ENCODE results near the gene ABCA2. TPM values are rescaled to one million over a fixed set of nuclear protein-coding genes. Genes with fewer than 3 reads are reported as not detected.
A peak's percentile ranks its signal among the peaks of the same experiment; 100 is the strongest.

ABCA2 gene
- total RNA-seq, 1 donor from 2014 or later = 45.0 TPM

DNA sequence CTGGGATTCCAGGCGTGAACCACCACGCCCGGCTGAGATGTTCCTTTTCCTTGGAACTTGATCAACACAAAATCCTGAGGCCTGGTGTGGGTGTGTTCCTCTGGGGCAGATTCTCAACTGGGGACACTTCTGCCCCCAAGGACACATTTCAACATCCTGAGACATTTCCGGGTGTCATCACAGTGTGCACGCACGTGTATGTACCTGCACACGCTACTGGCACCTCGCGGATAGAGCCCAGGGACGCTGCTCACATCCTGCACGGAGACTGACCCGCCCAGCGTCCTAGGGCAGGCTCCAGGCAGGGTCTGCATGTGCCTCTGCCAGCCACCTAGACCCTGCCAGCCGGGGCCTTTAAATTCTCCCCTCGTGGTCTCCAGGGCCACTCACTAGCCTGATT is 34.3 kb upstream of the ABCA2 start:
- TF ChIP-seq CTCF (IDR thresholded peaks at IDR 0.05) = no peak
- no peak overlapping the region for H3K4me3 ChIP-seq
- H3K27ac ChIP-seq = no peak overlapping the region
- DNase-seq (no peak), ATAC-seq (no peak)
- no peaks in the 10 kb centered on the region for H3K36me3 ChIP-seq
- no peaks in the 10 kb centered on the region for H3K9me3 ChIP-seq
- no peaks in the 10 kb centered on the region for H3K27me3 ChIP-seq (ENCODE audit: low read depth)
- peaks cover 7% of the 10 kb centered on the region for H3K4me1 ChIP-seq
- intact Hi-C loops (cut with DNase I) = no loop called here

DNA sequence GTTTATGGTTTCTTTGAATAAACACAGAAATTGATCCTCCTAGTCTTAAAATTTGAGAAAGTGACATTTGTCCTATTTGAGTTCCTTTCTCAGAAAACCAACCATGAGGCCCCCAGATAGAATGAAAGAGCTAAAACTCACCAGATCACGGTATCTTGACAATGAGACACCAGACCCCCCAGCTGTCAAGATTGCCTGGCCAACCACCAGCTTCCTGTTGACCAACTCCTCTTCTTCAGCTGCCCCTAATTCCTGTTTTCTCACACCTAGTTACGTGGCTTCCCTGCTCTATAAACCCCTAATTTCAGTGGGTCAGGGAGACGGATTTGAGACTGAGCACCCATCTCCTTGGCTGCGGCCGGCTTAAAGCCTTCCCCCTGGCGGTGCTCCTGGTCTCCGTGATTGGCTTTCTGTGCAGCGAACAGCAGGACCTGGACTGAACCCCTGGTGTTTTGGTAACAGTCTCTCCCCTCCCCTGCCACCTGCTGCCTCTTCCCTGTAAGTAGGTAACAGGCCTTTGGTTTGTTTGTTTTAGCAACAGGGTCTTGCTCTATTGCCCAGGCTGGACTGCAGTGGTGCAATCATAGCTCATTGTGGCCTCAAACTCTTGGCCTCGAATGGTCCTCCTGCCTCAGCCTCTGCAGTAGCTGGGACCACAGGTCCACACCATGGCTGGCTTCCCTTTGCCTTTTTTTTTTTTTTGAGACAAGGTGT is 30.6 kb upstream of the ABCA2 start:
- Histone ChIP-seq H3K27me3 (ENCODE audit: low read depth) (peaks cover 13% of the 10 kb centered on the region), H3K4me1 (peaks cover 22% of the 10 kb centered on the region), H3K36me3 (no peaks in the 10 kb centered on the region), H3K4me3 (no peak overlapping the region), H3K27ac (no peak overlapping the region), H3K9me3 (no peaks in the 10 kb centered on the region)
- TF ChIP-seq CTCF (IDR thresholded peaks at IDR 0.05) = no peak
- intact Hi-C loops (cut with DNase I) = no loop called here
- ATAC-seq = no peak
- DNase-seq = no peak

DNA sequence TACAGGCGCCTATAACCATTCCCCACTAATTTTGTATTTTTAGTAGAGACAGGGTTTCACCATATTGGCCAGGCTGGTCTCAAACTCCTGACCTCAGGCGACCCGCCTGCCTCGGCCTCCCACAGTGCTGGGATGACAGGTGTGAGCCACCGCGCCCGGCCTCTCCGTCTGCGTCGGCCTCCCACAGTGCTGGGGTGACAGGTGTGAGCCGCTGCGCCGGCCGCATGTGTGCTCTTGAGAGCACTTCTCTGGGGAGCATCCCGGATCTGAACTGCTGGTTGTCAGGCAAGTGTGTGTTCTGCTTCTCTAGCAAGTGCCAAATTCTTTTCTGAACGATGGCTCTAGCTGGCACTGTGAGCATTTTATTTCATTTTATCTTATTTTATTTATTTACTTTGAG is 29.5 kb upstream of the ABCA2 start:
- DNase-seq (no peak), ATAC-seq (no peak)
- Histone ChIP-seq H3K27me3 (ENCODE audit: low read depth) (peaks cover 24% of the 10 kb centered on the region), H3K4me3 (no peak overlapping the region), H3K9me3 (no peaks in the 10 kb centered on the region), H3K36me3 (no peaks in the 10 kb centered on the region), H3K27ac (no peak overlapping the region), H3K4me1 (peaks cover 30% of the 10 kb centered on the region)
- intact Hi-C loops (cut with DNase I) = no loop called here
- TF ChIP-seq CTCF (IDR thresholded peaks at IDR 0.05) = no peak

GRCh38 chr9:137056739-137057415 is 28.8 kb upstream of the ABCA2 start:
- no peaks in the 10 kb centered on the region for H3K36me3 ChIP-seq
- DNase-seq (no peak), ATAC-seq (no peak)
- peaks cover 30% of the 10 kb centered on the region for H3K27me3 ChIP-seq (ENCODE audit: low read depth)
- intact Hi-C loops (cut with DNase I) = no loop called here
- no peaks in the 10 kb centered on the region for H3K9me3 ChIP-seq
- TF ChIP-seq CTCF (IDR thresholded peaks at IDR 0.05) = no peak
- no peak overlapping the region for H3K27ac ChIP-seq
- H3K4me3 ChIP-seq = no peak overlapping the region
- peaks cover 30% of the 10 kb centered on the region for H3K4me1 ChIP-seq

- intact Hi-C loops (cut with DNase I) = no loop called here
- Histone ChIP-seq H3K27me3 (ENCODE audit: low read depth) (peaks cover 42% of the 10 kb centered on the region), H3K27ac (peak overlapping the region; percentile 46), H3K9me3 (no peaks in the 10 kb centered on the region), H3K4me3 (no peak overlapping the region), H3K4me1 (peaks cover 30% of the 10 kb centered on the region), H3K36me3 (no peaks in the 10 kb centered on the region)
- no peak for TF ChIP-seq CTCF (IDR thresholded peaks at IDR 0.05)
- DNase-seq (peak; percentile 73), ATAC-seq (peak; percentile 28 to 51)
Measured at GRCh38 chr9:137055385-137056364, 27.6 kb upstream of the ABCA2 start.

Data from lower lobe of right lung (tissue), 2 donors.